ENCODE data around the gene PIP5K1B.

PIP5K1B gene

DNA sequence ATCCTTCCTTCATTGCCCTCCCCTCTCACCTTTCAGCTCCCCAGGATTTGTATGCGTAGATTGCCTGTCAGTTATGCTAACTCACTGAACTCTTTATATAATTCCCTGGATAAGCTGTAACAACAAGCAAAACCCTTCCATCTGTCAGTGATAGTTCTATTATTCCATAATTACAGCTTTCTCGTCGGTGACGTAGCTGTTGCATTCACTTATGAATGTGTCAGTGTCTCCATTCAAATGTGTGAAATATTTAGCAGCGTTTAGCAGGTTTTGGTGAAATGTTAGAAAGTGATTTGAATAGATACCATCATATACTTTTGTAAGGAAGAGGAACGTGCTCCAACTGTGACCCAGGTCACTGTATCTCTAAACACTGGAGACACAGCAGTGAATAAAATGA, 45.2 kb downstream of the PIP5K1B start:
- H3K4me1 ChIP-seq, result peaks cover 14% of the 10 kb centered on the region
- no peaks in the 10 kb centered on the region for H3K27me3 ChIP-seq (ENCODE audit: low read depth)
- no peaks in the 10 kb centered on the region for H3K9me3 ChIP-seq
- no peak overlapping the region for H3K4me3 ChIP-seq
- H3K36me3 ChIP-seq (replicated peaks), result no peaks in the 10 kb centered on the region
- in situ Hi-C loops (cut with MboI; ENCODE audit: low sequenced_read_pairs), result no loop called here
- peak in 1 of 2 experiments; percentile 20 for DNase-seq (ENCODE audit: low spot score in 2 of 2)

- Histone ChIP-seq H3K4me1 (peaks cover 14% of the 10 kb centered on the region), H3K4me3 (no peak overlapping the region), H3K9me3 (no peaks in the 10 kb centered on the region), H3K36me3 (replicated peaks) (no peaks in the 10 kb centered on the region), H3K27me3 (ENCODE audit: low read depth) (no peaks in the 10 kb centered on the region)
- DNase-seq (ENCODE audit: low spot score in 2 of 2), result peak in 1 of 2 experiments; percentile 36
- in situ Hi-C loops (cut with MboI; ENCODE audit: low sequenced_read_pairs), result no loop called here
These were observed 45.7 kb downstream of the PIP5K1B start for GRCh38 chr9:68750786-68751185.

DNA sequence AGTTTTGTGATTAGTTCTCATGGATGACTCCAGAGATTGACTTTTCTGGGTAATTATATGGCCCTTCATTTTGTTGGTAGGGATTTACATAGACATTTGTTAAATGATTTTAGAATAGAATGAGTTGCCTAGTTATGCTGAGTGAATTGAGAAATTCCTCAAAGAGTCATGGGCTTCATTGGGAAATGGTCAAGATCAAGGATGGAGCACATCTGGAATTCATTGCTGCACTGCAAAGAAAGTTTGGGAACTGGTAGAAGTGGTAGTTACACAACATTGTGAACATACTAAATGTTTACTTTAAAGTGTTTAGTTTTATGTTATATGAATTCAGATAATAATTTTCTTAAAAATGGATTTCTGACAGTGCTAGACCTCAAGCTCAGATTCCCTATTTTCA, 46.5 kb downstream of the PIP5K1B start:
- H3K4me3 ChIP-seq, result no peak overlapping the region
- DNase-seq (ENCODE audit: low spot score in 2 of 2), result no peak
- in situ Hi-C loops (cut with MboI; ENCODE audit: low sequenced_read_pairs), result no loop called here
- H3K27me3 ChIP-seq (ENCODE audit: low read depth), result no peaks in the 10 kb centered on the region
- peaks cover 14% of the 10 kb centered on the region for H3K4me1 ChIP-seq
- H3K36me3 ChIP-seq (replicated peaks), result no peaks in the 10 kb centered on the region
- H3K9me3 ChIP-seq, result no peaks in the 10 kb centered on the region

GRCh38 chr9:68755051-68755450, 50.0 kb downstream of the PIP5K1B start:
- peaks cover 14% of the 10 kb centered on the region for H3K4me1 ChIP-seq
- H3K27me3 ChIP-seq (ENCODE audit: low read depth), result peaks cover 10% of the 10 kb centered on the region
- in situ Hi-C loops (cut with MboI; ENCODE audit: low sequenced_read_pairs), result no loop called here
- H3K4me3 ChIP-seq, result no peak overlapping the region
- no peaks in the 10 kb centered on the region for H3K9me3 ChIP-seq
- DNase-seq (ENCODE audit: low spot score in 2 of 2), result no peak
- H3K36me3 ChIP-seq (replicated peaks), result no peaks in the 10 kb centered on the region

DNA sequence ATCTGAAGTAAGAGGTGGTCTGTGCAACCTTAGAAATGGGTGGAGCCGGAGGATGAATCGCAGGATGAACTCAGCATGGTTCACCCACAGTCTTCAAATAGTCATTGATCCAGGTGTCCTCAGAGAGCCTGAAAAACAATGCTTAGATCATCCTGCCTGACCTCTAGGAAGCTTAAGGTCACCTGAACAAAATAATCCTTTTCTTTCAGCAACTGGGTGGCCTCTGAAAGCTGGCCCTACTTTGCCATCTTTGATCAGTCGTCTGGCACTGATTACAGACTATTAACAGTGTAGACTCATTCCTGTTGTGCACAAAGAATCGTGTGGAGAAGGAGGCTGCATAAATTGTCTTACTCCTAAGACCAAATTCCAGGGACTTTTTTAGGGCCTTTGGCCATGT, 50.7 kb downstream of the PIP5K1B start:
- H3K4me3 ChIP-seq, result no peak overlapping the region
- no peaks in the 10 kb centered on the region for H3K36me3 ChIP-seq (replicated peaks)
- H3K27me3 ChIP-seq (ENCODE audit: low read depth), result peaks cover 10% of the 10 kb centered on the region
- peaks cover 9% of the 10 kb centered on the region for H3K4me1 ChIP-seq
- in situ Hi-C loops (cut with MboI; ENCODE audit: low sequenced_read_pairs), result no loop called here
- no peak for DNase-seq (ENCODE audit: low spot score in 2 of 2)
- no peaks in the 10 kb centered on the region for H3K9me3 ChIP-seq

- H3K4me1 ChIP-seq, result no peaks in the 10 kb centered on the region
- peaks cover 18% of the 10 kb centered on the region for H3K27me3 ChIP-seq (ENCODE audit: low read depth)
- H3K36me3 ChIP-seq (replicated peaks), result no peaks in the 10 kb centered on the region
- H3K9me3 ChIP-seq, result no peaks in the 10 kb centered on the region
- DNase-seq (ENCODE audit: low spot score in 2 of 2), result no peak
- no peak overlapping the region for H3K4me3 ChIP-seq
- in situ Hi-C loops (cut with MboI; ENCODE audit: low sequenced_read_pairs), result no loop called here
These were observed 55.1 kb downstream of the PIP5K1B start for GRCh38 chr9:68759981-68760673.

DNA sequence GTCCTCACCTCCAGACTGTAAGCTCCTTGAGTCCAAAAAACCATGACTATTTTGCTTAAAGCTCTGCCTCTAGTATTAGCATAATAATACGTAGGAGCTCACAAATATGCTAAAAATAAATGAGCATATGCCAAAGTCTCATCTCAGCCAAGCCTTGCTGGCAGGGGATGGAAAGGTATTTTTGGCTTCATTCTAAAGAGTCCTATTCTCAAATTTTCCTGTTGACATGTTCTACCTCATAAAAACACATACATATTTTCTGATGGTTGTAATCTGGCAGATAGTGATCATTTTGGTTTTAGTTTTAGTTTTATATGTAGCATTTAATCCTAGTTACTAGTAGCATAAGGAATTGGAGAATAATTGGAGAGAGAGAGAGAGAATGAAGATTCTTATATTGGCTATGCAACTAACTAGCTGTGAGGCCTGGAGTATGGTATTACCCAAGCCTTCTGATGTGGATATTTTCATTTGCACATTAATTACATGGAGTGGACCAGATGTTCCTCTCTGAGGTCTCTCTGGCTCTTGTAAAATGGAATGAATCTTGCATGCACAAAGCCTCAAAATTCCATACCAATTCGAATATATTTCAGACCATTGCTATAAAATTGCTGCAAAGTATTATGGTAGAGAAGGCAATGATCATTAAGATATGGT, 55.8 kb downstream of the PIP5K1B start:
- DNase-seq (ENCODE audit: low spot score in 2 of 2), result no peak
- H3K4me1 ChIP-seq, result no peaks in the 10 kb centered on the region
- H3K4me3 ChIP-seq, result no peak overlapping the region
- no peaks in the 10 kb centered on the region for H3K36me3 ChIP-seq (replicated peaks)
- in situ Hi-C loops (cut with MboI; ENCODE audit: low sequenced_read_pairs), result no loop called here
- no peaks in the 10 kb centered on the region for H3K9me3 ChIP-seq
- H3K27me3 ChIP-seq (ENCODE audit: low read depth), result peaks cover 18% of the 10 kb centered on the region

DNA sequence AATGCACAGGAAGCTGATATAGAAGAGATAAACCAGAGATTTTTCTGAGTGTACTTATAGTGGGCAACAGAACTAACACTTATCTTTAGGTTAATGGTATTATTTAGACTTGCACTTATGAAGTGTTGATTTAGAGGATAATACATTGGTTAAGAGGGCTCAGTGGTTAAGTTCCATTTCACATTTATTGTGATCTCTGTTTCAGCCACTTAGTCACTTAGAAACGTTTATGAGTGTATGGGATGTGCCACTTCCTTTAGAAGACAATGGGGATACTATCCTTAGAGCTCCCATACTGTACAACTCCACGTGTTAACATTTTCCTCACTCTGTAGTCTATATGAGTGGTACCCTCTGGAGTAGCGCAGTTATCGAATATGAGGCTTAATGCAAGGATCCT, 57.5 kb downstream of the PIP5K1B start:
- DNase-seq (ENCODE audit: low spot score in 2 of 2), result no peak
- Histone ChIP-seq H3K4me3 (no peak overlapping the region), H3K4me1 (no peaks in the 10 kb centered on the region), H3K27me3 (ENCODE audit: low read depth) (peaks cover 19% of the 10 kb centered on the region), H3K9me3 (no peaks in the 10 kb centered on the region), H3K36me3 (replicated peaks) (no peaks in the 10 kb centered on the region)
- in situ Hi-C loops (cut with MboI; ENCODE audit: low sequenced_read_pairs), result no loop called here

DNA sequence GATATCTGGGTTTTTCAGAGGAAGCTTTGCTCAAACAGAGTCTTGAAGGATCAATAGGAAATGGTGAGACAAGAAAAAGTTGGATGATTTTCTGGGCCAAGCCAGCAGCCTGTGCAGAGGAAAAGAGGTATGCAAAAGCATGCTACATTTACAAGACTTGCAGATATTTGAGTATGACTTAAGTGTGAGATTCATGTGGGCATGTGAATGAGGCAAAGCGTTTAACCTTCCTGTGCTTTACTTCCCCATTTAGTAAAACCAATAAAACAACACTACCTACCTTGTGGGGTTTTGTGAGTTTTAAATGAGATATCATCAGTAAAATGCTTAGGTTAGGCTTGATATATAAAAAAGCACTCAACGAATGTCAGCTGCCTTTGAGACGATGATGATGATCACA, 58.1 kb downstream of the PIP5K1B start:
- H3K4me3 ChIP-seq, result no peak overlapping the region
- no peaks in the 10 kb centered on the region for H3K4me1 ChIP-seq
- H3K27me3 ChIP-seq (ENCODE audit: low read depth), result peaks cover 19% of the 10 kb centered on the region
- in situ Hi-C loops (cut with MboI; ENCODE audit: low sequenced_read_pairs), result no loop called here
- H3K36me3 ChIP-seq (replicated peaks), result no peaks in the 10 kb centered on the region
- no peak for DNase-seq (ENCODE audit: low spot score in 2 of 2)
- no peaks in the 10 kb centered on the region for H3K9me3 ChIP-seq

GRCh38 chr9:68768619-68769018, 63.6 kb downstream of the PIP5K1B start:
- Histone ChIP-seq H3K9me3 (no peaks in the 10 kb centered on the region), H3K4me3 (no peak overlapping the region), H3K27me3 (ENCODE audit: low read depth) (peaks cover 13% of the 10 kb centered on the region), H3K36me3 (replicated peaks) (no peaks in the 10 kb centered on the region), H3K4me1 (peaks cover 10% of the 10 kb centered on the region)
- DNase-seq (ENCODE audit: low spot score in 2 of 2), result no peak
- in situ Hi-C loops (cut with MboI; ENCODE audit: low sequenced_read_pairs), result no loop called here

DNA sequence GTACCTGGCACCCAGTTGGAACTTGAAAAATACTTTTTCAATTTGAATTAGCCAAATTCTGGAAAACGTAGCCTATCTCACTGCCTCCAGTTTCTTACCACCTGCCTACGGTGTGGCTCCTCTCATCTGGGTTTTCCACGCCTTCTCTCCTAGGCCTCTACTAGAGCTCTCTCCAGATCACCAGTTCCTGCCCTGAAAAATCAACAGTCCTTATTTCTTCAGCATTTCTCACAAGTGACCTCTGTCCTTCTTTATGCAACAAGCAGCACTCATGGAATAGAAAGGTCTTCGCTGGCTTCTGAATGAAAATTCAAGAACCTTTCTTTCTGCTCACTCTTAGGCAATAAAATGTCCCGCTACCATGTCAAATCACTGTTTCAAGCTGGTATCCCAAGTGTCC, 64.8 kb downstream of the PIP5K1B start:
- Histone ChIP-seq H3K4me3 (no peak overlapping the region), H3K4me1 (peaks cover 10% of the 10 kb centered on the region), H3K9me3 (no peaks in the 10 kb centered on the region), H3K27me3 (ENCODE audit: low read depth) (peaks cover 23% of the 10 kb centered on the region), H3K36me3 (replicated peaks) (no peaks in the 10 kb centered on the region)
- in situ Hi-C loops (cut with MboI; ENCODE audit: low sequenced_read_pairs), result no loop called here
- no peak for DNase-seq (ENCODE audit: low spot score in 2 of 2)

- no peak for DNase-seq (ENCODE audit: low spot score in 2 of 2)
- peaks cover 10% of the 10 kb centered on the region for H3K4me1 ChIP-seq
- H3K36me3 ChIP-seq (replicated peaks), result no peaks in the 10 kb centered on the region
- no peak overlapping the region for H3K4me3 ChIP-seq
- peaks cover 28% of the 10 kb centered on the region for H3K27me3 ChIP-seq (ENCODE audit: low read depth)
- H3K9me3 ChIP-seq, result no peaks in the 10 kb centered on the region
- in situ Hi-C loops (cut with MboI; ENCODE audit: low sequenced_read_pairs), result no loop called here
These were observed 66.3 kb downstream of the PIP5K1B start for GRCh38 chr9:68771376-68771775.

DNA sequence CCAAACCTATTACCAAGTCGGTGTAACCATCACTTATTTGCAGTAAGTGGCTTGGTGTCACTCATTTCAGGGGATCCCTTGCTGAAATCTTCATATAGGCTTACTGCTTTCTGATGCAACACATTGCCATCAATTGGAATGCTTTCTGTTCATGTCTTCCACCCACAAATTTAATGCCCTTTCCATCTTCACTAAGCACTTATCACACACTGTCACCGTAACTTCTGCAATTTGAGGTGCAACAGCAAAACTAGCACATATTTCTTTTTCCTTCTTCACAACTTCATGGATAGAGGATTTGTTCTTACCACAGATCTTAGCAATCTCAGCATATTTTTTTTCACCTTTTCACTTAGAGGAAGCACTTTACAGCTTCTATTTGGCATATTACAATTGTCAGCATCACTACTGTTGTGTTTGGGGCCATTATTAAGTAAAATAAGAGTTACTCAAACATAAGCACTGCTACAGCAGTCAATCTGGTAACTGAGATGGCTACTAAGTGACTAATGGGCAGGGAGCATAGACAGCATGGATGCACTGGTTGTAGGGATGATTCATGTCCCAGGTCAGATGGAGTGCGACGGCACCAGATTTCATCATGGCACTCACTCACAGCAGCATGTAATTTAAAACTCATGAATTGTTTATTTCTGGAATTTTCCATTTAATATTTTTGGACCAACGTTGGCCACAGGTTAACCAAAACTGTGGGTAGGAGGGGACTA, 70.1 kb downstream of the PIP5K1B start:
- DNase-seq (ENCODE audit: low spot score in 2 of 2), result no peak
- Histone ChIP-seq H3K9me3 (no peaks in the 10 kb centered on the region), H3K36me3 (replicated peaks) (no peaks in the 10 kb centered on the region), H3K4me3 (no peak overlapping the region), H3K4me1 (peaks cover 15% of the 10 kb centered on the region), H3K27me3 (ENCODE audit: low read depth) (peaks cover 25% of the 10 kb centered on the region)
- in situ Hi-C loops (cut with MboI; ENCODE audit: low sequenced_read_pairs), result no loop called here

GRCh38 chr9:68777070-68777763, 72.2 kb downstream of the PIP5K1B start:
- no peaks in the 10 kb centered on the region for H3K9me3 ChIP-seq
- H3K4me3 ChIP-seq, result no peak overlapping the region
- H3K36me3 ChIP-seq (replicated peaks), result no peaks in the 10 kb centered on the region
- peaks cover 25% of the 10 kb centered on the region for H3K27me3 ChIP-seq (ENCODE audit: low read depth)
- peak in 1 of 2 experiments; percentile 61 for DNase-seq (ENCODE audit: low spot score in 2 of 2)
- in situ Hi-C loops (cut with MboI; ENCODE audit: low sequenced_read_pairs), result no loop called here
- peaks cover 20% of the 10 kb centered on the region for H3K4me1 ChIP-seq

All from HAP-1 (cell line).